DMS 273 treated with DMSO at 0.1 percent for 48 hours (cell line): ENCODE results near the gene C1QTNF9.
"Not testable (repeated sequence)": the region's sequence is repeated elsewhere in the genome, so short reads cannot be mapped to it uniquely, and the experiment has no call there.

Experiments
- DNase-seq: peaks from one replicate; lab custom pipeline; 2025; lab: John Stamatoyannopoulos, UW

C1QTNF9 gene

DNA sequence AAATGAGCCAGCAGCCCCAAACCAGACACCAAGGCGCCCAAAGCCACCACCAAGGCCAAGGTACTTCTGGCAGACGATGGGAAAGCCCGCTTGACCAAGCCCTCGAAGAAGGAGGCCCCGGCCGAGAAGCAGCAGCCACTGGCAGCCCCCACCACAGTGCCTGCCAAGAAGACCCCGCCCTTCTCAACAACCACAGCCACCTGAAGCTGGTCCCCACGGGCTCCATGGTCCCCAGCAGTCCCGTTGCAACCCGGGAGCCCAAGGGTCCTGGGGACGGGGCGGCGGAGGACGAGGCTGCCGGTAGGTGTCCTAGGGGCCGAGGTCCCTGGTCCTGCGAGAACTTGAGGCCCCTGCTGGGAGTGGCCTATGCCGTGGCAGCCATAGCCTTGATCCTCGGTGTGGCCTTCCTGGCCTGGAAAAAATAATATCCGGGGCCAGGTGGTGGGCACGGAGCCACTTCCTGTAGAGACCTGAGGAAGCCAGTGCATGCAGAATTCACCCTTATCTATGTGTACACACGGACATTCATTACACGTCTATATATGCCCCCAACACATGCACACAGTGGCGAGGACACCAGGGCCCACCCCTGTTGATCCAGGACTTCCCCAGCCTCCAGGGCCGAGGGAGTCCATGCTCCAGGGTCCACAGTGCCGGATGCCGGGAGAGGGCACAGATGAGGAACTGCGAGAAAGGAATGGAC, 13.8 kb downstream of the C1QTNF9 start:
- DNase-seq = no peak

GRCh38 chr13:24323739-24324075, 14.3 kb downstream of the C1QTNF9 start:
- DNase-seq = no peak

DNA sequence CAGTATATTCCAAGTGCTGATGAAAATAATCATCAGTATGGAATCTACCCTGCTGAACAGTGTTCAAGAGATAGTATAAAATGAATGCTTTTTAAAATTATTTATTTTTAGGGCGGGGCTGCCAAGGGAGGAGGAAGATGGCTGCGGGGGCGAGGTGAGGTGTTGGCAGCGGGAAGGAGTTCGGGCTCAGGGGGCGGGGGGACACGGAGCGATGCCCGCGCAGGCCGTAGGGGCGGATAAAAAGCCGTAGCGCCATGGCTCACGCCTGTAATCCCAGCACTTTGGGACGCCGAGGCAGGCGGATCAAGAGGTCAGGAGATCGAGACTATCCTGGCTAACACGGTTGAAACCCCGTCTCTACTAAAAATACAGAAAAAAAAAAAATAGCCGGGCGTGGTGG, 18.2 kb downstream of the C1QTNF9 start:
- DNase-seq = not testable (repeated sequence)

DNA sequence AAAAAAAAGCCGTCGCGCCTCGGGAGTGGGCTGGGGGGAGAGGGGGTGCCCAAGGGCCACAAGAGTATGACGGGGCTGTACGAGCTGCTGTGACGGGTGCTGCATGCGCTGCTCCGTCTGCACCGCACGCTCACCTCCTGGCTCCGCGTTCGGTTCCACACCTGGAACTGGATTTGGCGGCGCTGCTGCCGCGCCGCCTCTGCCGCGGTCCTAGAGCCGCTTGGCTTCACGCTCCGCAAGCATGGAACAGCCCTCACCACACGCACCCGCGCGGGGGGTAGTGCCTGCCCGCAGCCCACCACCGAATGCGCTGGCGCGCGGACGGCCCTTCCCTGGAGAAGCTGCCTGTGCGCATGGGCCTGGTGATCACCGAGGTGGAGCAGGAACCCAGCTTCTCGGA, 18.8 kb downstream of the C1QTNF9 start:
- no peak for DNase-seq

DNA sequence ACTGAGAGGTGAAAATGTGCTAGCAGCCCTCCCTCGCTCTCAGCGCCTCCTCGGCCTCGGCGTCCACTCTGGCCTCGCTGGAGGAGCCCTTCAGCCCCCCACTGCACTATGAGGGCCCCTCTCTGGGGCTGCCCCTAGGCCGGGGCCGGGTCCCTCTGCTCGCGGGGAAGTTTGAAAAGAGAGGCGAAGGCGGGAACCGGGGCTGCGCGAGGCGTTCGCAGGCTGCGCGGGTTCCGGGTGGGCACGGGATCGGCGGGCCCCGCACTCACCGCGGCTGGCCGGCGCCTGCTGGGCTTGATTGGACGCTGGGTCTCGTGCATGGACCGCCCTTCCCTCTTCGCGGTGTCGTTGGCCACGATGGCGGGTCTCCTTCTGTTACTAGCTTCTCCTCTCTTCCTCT, 29.3 kb downstream of the C1QTNF9 start:
- no peak for DNase-seq

- DNase-seq = no peak
Measured at GRCh38 chr13:24339937-24340607, 30.7 kb downstream of the C1QTNF9 start.

- DNase-seq = no peak
Measured at GRCh38 chr13:24340608-24340955, 31.2 kb downstream of the C1QTNF9 start.

GRCh38 chr13:24341439-24341838, 32.1 kb downstream of the C1QTNF9 start:
- no peak for DNase-seq

DNA sequence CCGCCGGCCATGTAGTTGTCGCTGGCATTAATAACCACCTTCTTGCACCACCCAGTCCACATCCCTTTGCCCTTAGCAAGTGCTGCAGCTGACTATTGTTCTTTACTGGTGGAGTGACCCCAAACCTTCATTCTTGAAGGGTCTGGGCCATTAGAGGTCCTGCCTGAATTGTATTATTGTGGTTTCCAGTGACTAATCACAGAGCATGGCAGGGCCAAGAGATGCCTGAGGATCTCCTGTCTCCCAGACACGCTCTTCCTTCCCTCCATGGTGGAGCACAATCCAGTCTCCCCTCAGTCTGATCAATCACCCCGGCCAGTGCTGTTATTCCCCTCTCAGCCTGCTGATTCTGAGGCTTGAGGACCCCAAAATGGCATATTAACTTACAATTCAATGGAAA, 39.0 kb downstream of the C1QTNF9 start:
- no peak for DNase-seq

- no peak for DNase-seq
Measured at GRCh38 chr13:24348797-24349515, 39.6 kb downstream of the C1QTNF9 start.

DNA sequence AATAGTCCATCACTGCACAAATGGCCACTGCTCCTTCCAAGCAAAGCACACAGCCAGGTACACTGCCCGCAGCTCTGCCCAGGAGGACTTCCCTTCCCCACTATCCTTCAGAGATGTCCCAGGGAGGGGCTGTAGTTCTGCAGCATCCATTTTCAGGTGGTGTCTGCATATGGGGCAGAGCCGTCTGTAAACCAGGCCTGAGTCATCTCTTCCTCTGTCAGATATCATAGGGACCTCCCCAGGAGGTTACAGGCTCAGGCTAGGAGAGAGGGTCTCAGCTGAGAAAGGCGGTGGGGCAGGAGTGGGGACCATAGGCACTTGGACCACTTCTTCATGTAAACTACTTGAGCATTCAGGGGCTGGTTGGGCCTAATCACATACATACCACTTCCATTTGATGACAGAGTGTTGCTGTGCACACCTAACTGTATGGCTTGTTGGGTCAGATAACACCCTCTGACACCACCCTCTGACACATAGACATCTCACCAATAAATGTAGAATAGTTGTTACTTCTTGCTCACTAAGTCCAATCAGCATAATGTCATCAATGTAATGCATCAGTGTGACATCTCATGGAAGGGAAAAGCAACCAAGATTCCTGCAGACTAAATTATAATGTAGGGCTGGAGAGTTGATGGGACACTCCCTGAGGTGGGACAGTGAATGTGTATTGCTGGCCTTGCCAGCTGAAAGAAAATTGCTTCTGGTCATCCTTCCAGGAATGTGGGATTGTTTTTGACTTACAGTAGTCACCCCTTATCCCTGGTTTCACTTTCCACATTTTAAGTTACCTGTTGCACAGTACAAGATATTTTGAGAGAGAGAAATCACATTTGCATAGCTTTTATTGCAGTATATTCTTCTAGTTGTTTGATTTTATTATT, 40.6 kb downstream of the C1QTNF9 start:
- not testable (repeated sequence) for DNase-seq

- DNase-seq = no peak
Measured at GRCh38 chr13:24351423-24351822, 42.0 kb downstream of the C1QTNF9 start.

- DNase-seq = no peak
Measured at GRCh38 chr13:24353736-24354135, 44.4 kb downstream of the C1QTNF9 start.

- no peak for DNase-seq
Measured at GRCh38 chr13:24355103-24355502, 45.7 kb downstream of the C1QTNF9 start.

DNA sequence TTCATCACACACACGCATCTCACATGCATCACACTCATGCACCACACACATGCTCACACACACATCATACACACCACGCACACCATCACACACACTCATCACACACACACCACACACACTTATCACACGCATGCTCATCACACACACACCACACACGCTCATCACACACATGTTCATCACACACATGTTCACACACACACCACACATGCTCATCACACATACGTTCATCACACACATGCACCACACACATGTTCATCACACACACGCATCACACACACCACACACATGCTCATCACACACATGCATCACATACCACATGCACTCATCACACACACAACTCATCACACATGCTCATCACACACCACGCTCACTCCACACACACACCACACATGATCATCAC, 46.9 kb downstream of the C1QTNF9 start:
- DNase-seq = no peak

DNA sequence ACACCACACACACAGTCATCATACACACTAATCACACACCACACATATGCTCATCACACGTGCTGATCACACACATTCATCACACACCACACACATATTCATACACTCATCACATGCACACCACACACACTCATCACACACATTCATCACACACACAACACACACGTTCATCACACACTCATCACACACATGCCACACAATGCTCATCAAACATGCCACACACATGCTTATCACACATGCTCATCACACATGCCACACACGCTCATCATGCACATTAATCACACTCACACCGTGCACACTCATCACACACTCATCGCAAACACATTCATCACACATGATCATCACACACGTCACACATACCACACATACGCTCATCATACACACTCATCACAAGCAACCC, 47.5 kb downstream of the C1QTNF9 start:
- no peak for DNase-seq

- no peak for DNase-seq
Measured at GRCh38 chr13:24357756-24358155, 48.4 kb downstream of the C1QTNF9 start.

GRCh38 chr13:24358836-24359235, 49.5 kb downstream of the C1QTNF9 start:
- not testable (repeated sequence) for DNase-seq

DNA sequence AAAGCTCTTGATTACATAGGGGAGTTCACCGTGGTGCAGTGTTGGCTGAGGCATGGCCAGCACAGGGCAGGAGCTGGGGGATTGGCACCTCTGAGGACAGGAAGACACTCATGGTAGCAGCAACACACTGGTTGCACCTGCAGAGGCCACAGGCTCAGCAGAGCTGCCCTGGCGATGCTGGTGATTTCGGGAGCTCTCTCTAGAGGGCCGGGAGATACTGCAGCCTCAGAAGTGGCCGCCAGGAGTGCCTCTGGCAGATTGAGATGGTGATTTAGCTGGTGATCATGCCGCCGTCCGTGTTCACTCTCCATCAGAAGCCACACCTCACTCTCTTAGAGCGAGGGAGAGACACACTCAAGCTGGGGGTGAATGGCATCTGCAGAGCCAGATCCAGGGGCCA, 49.9 kb downstream of the C1QTNF9 start:
- not testable (repeated sequence) for DNase-seq

GRCh38 chr13:24360106-24360505, 50.7 kb downstream of the C1QTNF9 start:
- no peak for DNase-seq

- no peak for DNase-seq
Measured at GRCh38 chr13:24361113-24361512, 51.7 kb downstream of the C1QTNF9 start.

- DNase-seq = no peak
Measured at GRCh38 chr13:24361852-24362366, 52.5 kb downstream of the C1QTNF9 start.
